MCF 10A (cell line): ENCODE measurements around the gene FOXO6. TPM values are rescaled to one million over a fixed set of nuclear protein-coding genes. Genes with fewer than 3 reads are reported as not detected.

Experiments
- BruUV-seq: library from RNA; stranded (reverse); fragments of 400-500 nt; replicated peaks from 2 replicates; lab custom pipeline; 2021; lab: Mats Ljungman, UMichigan
- CTCF ChIA-PET: fragments of 300-600 bp; sonication (Branson Sonifier 250); formaldehyde crosslinking; extraction: SDS; loops from one replicate; lab custom pipeline; 2021; ENCODE audit warnings: antibody characterized with exemption, inconsistent platforms; lab: Yijun Ruan, JAX
- POLR2A ChIA-PET: fragments of 300-600, 350-650 bp; sonication (Branson Sonifier 250); formaldehyde crosslinking; extraction: SDS; loops from one replicate; lab custom pipeline; 2020; ENCODE audit warnings: antibody characterized with exemption, inconsistent platforms; lab: Yijun Ruan, JAX
- DNase-seq: peaks from one replicate; pipeline ENCODE4 v3.0.0-alpha.2; 2018; ENCODE audit not compliant: unreplicated experiment
- H3K27ac Mint-ChIP-seq: one replicate; pipeline ENCODE4 v1.8.0; 2022; ENCODE audit warnings: mild to moderate bottlenecking, low read depth, mixed read lengths; ENCODE audit not compliant: unreplicated experiment
- H3K27me3 Mint-ChIP-seq: one replicate; pipeline ENCODE4 v1.8.0; 2022; ENCODE audit warnings: mixed read lengths; ENCODE audit not compliant: insufficient read depth, unreplicated experiment
- H3K36me3 Mint-ChIP-seq: one replicate; pipeline ENCODE4 v1.8.0; 2022; ENCODE audit warnings: mild to moderate bottlenecking, moderate library complexity, mixed read lengths; ENCODE audit not compliant: insufficient read depth, unreplicated experiment
- H3K4me1 Mint-ChIP-seq: one replicate; pipeline ENCODE4 v1.8.0; 2022; ENCODE audit warnings: mixed read lengths; ENCODE audit not compliant: insufficient read depth, unreplicated experiment
- H3K4me3 Mint-ChIP-seq: one replicate; pipeline ENCODE4 v1.8.0; 2022; ENCODE audit warnings: mild to moderate bottlenecking, moderate library complexity, mixed read lengths; ENCODE audit not compliant: unreplicated experiment
- H3K9me3 Mint-ChIP-seq: one replicate; pipeline ENCODE4 v1.8.0; 2022; ENCODE audit warnings: mixed read lengths; ENCODE audit not compliant: unreplicated experiment
- intact Hi-C: fragments of 100-400 bp; cut with micrococcal nuclease; formaldehyde crosslinking; loops from 2 replicates; pipeline ENCODE4 v1.14.1; 2022
- total RNA-seq: library from RNA; stranded (reverse); gene quantifications from 2 replicates; pipeline ENCODE4 v1.2.3, GENCODE V29; 2022
- TF ChIP-seq, protein P1 (sequence below): fragments of 200-600 bp; IDR thresholded peaks from one replicate; pipeline ENCODE4 v1.8.0; 2022; ENCODE audit warnings: antibody characterized with exemption, mild to moderate bottlenecking; ENCODE audit not compliant: unreplicated experiment

The FOXO6 gene
- total RNA-seq, 1 experiment from 2014 or later, result 0.28 TPM

DNA sequence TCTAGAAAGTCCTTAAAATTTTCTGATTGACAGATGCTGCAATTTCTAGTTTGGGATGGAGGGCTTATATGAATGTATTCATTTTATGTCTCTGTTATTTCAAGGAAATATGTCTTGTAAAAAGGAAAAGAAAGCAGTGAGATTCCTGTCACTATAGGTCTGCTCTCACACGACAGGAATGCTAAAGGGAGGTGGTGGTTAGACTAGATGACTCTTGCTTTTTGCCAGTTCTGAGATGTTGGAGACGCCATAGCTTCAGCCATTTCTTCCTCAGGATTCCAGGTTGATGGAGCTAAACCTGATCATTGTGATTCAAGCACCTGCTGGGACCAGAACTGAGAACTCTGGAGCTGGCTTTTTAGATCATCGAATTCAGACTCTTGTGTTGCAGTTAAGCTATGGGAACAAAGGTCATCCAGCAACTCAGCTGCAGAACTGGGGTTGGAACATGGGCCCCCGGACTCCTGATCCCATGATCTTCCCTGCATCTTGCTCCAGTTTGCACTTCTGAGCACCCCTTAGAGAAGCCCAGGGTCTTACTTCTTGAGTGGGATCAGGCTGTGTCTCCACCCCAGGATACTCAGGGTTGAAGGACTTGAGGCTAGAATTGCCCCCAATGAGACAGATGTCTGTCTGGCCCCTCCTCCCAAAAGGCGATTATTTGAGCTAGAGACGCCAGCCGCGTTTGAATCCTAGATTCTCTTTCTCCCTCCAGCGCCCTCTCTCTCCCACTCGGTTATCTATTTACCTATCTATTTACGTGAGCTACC lies 46.7 kb upstream of the FOXO6 start:
- Mint-ChIP-seq H3K4me1 (peaks cover 10% of the 10 kb centered on the region), H3K27me3 (no peaks in the 10 kb centered on the region), H3K9me3 (no peaks in the 10 kb centered on the region), H3K4me3 (no peak overlapping the region), H3K27ac (no peak overlapping the region), H3K36me3 (no peaks in the 10 kb centered on the region)
- TF ChIP-seq, protein P1, sequence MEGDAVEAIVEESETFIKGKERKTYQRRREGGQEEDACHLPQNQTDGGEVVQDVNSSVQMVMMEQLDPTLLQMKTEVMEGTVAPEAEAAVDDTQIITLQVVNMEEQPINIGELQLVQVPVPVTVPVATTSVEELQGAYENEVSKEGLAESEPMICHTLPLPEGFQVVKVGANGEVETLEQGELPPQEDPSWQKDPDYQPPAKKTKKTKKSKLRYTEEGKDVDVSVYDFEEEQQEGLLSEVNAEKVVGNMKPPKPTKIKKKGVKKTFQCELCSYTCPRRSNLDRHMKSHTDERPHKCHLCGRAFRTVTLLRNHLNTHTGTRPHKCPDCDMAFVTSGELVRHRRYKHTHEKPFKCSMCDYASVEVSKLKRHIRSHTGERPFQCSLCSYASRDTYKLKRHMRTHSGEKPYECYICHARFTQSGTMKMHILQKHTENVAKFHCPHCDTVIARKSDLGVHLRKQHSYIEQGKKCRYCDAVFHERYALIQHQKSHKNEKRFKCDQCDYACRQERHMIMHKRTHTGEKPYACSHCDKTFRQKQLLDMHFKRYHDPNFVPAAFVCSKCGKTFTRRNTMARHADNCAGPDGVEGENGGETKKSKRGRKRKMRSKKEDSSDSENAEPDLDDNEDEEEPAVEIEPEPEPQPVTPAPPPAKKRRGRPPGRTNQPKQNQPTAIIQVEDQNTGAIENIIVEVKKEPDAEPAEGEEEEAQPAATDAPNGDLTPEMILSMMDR, result no peak
- ChIA-PET POLR2A (no interaction called here), CTCF (interaction anchor here (0.6 to 2.4 kb wide), 7 partner anchors 15 to 104 kb away, joined by 3 to 11 read pairs (median 4); no protein-coding TSS in a partner anchor)
- intact Hi-C loops, result no loop called here
- no peak for DNase-seq
- BruUV-seq, result no TSS peak

DNA sequence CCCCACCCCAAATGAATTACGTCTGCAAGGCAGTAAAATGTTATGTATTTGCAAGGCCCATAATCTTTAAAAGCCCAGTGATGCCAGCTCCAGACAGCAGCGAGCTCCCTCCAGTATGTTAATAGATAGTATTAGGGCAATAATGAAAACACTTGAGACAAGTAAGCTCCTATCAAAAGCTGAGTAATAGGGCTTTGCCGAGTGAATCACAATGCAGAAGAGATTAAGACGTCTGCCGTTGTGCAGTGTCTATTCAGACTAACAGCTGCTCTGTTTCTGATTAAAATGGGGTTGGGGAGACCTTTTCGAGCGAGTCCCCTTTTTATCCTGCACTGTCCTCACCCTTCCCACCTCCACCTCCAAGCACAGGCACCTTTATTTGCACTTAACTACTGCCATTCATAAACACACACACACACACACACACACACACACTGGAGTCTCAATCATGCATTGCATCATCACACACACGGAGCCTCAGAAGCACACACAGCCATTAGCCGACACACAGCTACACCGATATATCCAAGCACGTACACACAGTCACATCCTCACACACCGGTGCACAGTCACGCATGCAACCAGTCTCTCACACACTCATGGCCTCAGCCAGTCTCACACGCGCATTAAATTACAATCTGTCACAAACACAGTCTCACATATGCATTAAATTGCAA lies 46.0 kb upstream of the FOXO6 start:
- Mint-ChIP-seq H3K4me1 (peaks cover 10% of the 10 kb centered on the region), H3K36me3 (no peaks in the 10 kb centered on the region), H3K27me3 (no peaks in the 10 kb centered on the region), H3K9me3 (no peaks in the 10 kb centered on the region), H3K4me3 (no peak overlapping the region), H3K27ac (no peak overlapping the region)
- no TSS peak for BruUV-seq
- DNase-seq, result no peak
- TF ChIP-seq, protein P1, result no peak
- ChIA-PET CTCF (interaction anchor here (0.6 to 2.4 kb wide), 6 partner anchors 14 to 103 kb away, joined by 3 to 11 read pairs (median 4); no protein-coding TSS in a partner anchor), POLR2A (no interaction called here)
- intact Hi-C loops, result no loop called here

DNA sequence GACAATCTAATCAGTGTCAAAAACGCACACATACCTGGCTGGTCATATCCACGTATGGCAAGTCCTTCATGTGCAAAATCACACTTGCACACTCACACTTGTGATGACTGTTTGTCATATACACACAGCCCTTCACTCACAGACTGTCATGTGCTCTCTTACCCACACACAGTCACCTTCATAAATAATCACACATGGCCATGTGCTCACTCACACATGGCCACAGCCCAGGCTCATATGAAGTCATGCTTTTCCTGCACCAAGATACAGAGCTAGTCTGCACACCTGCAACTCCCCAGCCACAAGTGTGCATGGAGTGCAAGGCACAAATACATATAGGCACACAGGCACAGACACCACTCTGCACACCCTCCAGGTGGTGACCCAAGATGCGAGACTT lies 45.4 kb upstream of the FOXO6 start:
- H3K4me3 Mint-ChIP-seq, result no peak overlapping the region
- ChIA-PET CTCF (interaction anchor here (1.2 to 3.0 kb wide), 3 partner anchors 32 to 116 kb away, joined by 3 to 11 read pairs (median 10); no protein-coding TSS in a partner anchor), POLR2A (no interaction called here)
- H3K36me3 Mint-ChIP-seq, result no peaks in the 10 kb centered on the region
- H3K27ac Mint-ChIP-seq, result no peak overlapping the region
- peaks cover 10% of the 10 kb centered on the region for H3K4me1 Mint-ChIP-seq
- no peaks in the 10 kb centered on the region for H3K9me3 Mint-ChIP-seq
- DNase-seq, result no peak
- TF ChIP-seq, protein P1, result no peak
- no peaks in the 10 kb centered on the region for H3K27me3 Mint-ChIP-seq
- intact Hi-C loops, result no loop called here
- no TSS peak for BruUV-seq

DNA sequence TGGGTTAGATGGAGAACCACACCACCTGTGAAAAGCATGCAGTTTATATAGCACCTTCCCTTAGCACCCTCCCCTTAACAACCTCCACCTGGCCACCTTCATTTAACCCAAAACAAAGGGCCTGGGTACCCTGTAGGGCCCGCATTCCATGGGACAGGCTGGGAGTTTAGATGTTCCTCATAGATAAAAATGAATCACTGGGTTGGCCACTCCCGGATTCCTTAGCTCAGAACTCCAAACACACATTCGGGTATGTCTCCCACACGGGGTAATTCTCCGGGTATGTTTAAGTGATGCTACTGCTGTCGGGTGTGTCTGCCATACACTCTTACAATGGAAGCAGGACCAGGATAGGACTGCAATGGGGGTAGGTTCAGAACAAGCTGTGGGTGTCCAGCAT lies 43.9 kb upstream of the FOXO6 start:
- ChIA-PET CTCF (interaction anchor here (0.8 to 3.0 kb wide), 4 partner anchors 24 to 175 kb away, joined by 4 to 10 read pairs (median 5); no protein-coding TSS in a partner anchor), POLR2A (interaction anchor here (0.9 kb wide), 1 partner anchor 25 kb away, joined by 4 read pairs; no protein-coding TSS in a partner anchor)
- peaks cover 10% of the 10 kb centered on the region for H3K4me1 Mint-ChIP-seq
- H3K36me3 Mint-ChIP-seq, result no peaks in the 10 kb centered on the region
- H3K27me3 Mint-ChIP-seq, result no peaks in the 10 kb centered on the region
- H3K27ac Mint-ChIP-seq, result no peak overlapping the region
- no peak for DNase-seq
- H3K4me3 Mint-ChIP-seq, result no peak overlapping the region
- no peaks in the 10 kb centered on the region for H3K9me3 Mint-ChIP-seq
- TF ChIP-seq, protein P1, result no peak
- BruUV-seq, result no TSS peak
- intact Hi-C loops, result no loop called here
